ENCODE measurements around the gene EFNA3. TPM values are rescaled to one million over a fixed set of nuclear protein-coding genes. Genes with fewer than 3 reads are reported as not detected.

EFNA3 gene, protein sequence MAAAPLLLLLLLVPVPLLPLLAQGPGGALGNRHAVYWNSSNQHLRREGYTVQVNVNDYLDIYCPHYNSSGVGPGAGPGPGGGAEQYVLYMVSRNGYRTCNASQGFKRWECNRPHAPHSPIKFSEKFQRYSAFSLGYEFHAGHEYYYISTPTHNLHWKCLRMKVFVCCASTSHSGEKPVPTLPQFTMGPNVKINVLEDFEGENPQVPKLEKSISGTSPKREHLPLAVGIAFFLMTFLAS
- 6.0 and 7.1 TPM in 2 replicates for total RNA-seq

DNA sequence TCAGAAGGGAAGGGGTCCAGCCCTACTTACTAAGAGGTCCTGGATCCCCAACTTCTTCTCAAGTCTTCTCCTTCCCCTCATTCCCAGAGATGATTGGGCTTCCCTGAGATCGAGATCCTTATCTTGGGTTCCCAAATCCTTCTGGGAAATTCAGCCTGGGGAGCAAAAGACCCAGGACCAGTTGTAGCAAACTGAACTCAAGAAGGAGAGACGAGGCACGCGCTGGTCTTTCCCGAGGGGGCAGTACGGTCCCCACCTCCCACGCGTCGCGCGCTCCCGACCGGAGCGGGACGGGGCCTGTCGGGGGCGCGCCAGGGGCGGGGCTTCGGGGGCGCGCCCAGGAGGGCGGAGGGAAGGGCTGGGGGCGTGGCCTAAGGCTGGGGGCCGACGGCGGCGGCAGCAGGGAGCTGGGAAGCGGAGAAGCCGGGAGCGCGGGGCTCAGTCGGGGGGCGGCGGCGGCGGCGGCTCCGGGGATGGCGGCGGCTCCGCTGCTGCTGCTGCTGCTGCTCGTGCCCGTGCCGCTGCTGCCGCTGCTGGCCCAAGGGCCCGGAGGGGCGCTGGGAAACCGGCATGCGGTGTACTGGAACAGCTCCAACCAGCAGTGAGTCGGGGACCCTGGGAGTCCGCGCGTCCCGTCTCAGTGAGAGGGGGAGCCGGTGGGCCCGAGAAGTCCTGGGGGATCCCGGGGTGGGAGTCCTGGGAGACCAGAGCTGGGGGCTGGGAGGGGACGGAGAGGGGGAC, at the start of gene EFNA3:
Gene EFNA3, plus strand, starts transcription at position 369 of the 741 bp plus-strand sequence. Its CDS starts 105 bp downstream, at position 474.
- peaks cover 35% of the 10 kb centered on the region for H3K27me3 Mint-ChIP-seq (ENCODE audit: low read depth)
- peak; percentile 59 for DNase-seq (ENCODE audit: low spot score)
- no peaks in the 10 kb centered on the region for H3K9me3 Mint-ChIP-seq
- peaks cover 47% of the 10 kb centered on the region for H3K4me1 Mint-ChIP-seq (ENCODE audit: low read depth)
- H3K4me3 Mint-ChIP-seq (ENCODE audit: low read depth): peak within 1 kb of the TSS; percentile 62
- H3K27ac Mint-ChIP-seq: no peak within 1 kb of the TSS
- no peaks in the 10 kb centered on the region for H3K36me3 Mint-ChIP-seq (ENCODE audit: low read depth)
- intact Hi-C loops (cut with micrococcal nuclease): no loop called here

DNA sequence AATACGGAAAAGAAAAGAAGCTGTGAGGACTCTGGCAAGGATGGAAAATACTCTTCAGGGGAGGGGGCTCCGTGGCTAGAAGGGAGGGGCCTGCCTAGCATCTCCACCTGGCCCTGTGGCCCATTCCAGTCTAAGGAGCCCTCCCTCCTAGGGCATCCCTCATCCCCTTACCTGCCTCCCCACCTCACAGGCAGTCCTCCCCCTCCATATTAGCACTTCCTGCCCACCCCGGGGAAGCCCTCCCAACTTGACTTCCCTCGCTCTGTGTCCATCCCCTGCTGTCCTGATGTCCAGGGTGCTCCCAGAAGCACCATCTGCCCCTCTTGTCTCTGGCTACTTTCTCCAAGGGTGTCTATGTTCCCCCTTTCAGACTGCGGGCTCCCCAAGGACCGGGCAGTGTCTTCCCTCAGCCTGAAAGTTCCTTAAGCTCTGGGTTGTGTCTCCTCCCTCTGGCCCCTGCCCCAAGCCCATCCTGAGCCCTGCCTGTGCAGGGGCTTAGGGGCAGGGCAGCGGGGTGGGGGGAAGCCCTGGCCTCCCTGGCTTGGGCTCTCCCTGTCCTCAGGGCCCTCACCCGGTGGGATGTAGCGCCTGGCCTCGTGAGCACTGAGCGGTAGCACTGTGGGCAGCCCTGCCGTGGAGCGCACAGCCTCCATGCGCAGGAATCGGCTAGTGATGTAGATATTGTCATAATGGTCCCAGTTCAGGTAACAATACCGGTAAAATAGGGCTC, 49.0 kb upstream of the EFNA3 start:
- Mint-ChIP-seq H3K4me3 (ENCODE audit: low read depth) (no peak overlapping the region), H3K27ac (no peak overlapping the region), H3K36me3 (ENCODE audit: low read depth) (no peaks in the 10 kb centered on the region), H3K27me3 (ENCODE audit: low read depth) (no peaks in the 10 kb centered on the region), H3K9me3 (no peaks in the 10 kb centered on the region), H3K4me1 (ENCODE audit: low read depth) (no peaks in the 10 kb centered on the region)
- intact Hi-C loops (cut with micrococcal nuclease): no loop called here
- DNase-seq (ENCODE audit: low spot score): no peak

- intact Hi-C loops (cut with micrococcal nuclease): no loop called here
- Mint-ChIP-seq H3K36me3 (ENCODE audit: low read depth) (no peaks in the 10 kb centered on the region), H3K27me3 (ENCODE audit: low read depth) (peaks cover under 1% of the 10 kb centered on the region), H3K27ac (no peak overlapping the region), H3K4me3 (ENCODE audit: low read depth) (no peak overlapping the region), H3K9me3 (no peaks in the 10 kb centered on the region), H3K4me1 (ENCODE audit: low read depth) (no peaks in the 10 kb centered on the region)
- no peak for DNase-seq (ENCODE audit: low spot score)
Observed at GRCh38 chr1:155030243-155030795, 48.3 kb upstream of the EFNA3 start.

DNA sequence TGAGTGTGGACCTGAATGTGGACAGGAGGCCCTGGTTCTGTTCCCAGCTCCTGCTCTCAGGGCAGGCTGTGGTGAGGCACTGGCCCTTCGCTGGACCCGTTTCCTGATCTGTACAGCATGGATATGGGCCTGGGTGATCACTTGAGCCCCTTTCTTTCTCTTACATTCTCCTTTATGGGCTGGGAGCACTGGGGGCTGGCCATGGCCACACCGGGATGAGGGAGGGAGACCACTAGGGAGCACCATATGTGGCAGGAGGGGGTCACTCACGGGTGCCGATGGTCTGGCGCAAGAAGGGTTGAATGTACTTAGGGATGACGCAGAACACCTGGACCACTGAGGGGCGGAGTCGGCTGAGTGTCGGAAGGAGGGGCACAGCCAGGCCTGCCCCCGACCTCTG, 47.7 kb upstream of the EFNA3 start:
- peaks cover 1% of the 10 kb centered on the region for H3K27me3 Mint-ChIP-seq (ENCODE audit: low read depth)
- H3K27ac Mint-ChIP-seq: no peak overlapping the region
- intact Hi-C loops (cut with micrococcal nuclease): no loop called here

GRCh38 chr1:155032886-155033285, 45.8 kb upstream of the EFNA3 start:
- DNase-seq (ENCODE audit: low spot score): no peak
- no peaks in the 10 kb centered on the region for H3K4me1 Mint-ChIP-seq (ENCODE audit: low read depth)
- H3K27ac Mint-ChIP-seq: no peak overlapping the region
- H3K27me3 Mint-ChIP-seq (ENCODE audit: low read depth): peaks cover 4% of the 10 kb centered on the region
- intact Hi-C loops (cut with micrococcal nuclease): no loop called here
- H3K9me3 Mint-ChIP-seq: no peaks in the 10 kb centered on the region
- no peaks in the 10 kb centered on the region for H3K36me3 Mint-ChIP-seq (ENCODE audit: low read depth)
- H3K4me3 Mint-ChIP-seq (ENCODE audit: low read depth): no peak overlapping the region

More for the DNA sequence above, 47.7 kb upstream of the EFNA3 start:
- H3K36me3 Mint-ChIP-seq (ENCODE audit: low read depth): no peaks in the 10 kb centered on the region
- H3K4me1 Mint-ChIP-seq (ENCODE audit: low read depth): no peaks in the 10 kb centered on the region
- H3K9me3 Mint-ChIP-seq: no peaks in the 10 kb centered on the region
- H3K4me3 Mint-ChIP-seq (ENCODE audit: low read depth): no peak overlapping the region
- DNase-seq (ENCODE audit: low spot score): no peak

GRCh38 chr1:155033524-155033923, 45.1 kb upstream of the EFNA3 start, which contains the start of the genes DCST1 and DCST2:
Gene DCST1, plus strand, starts transcription at chr1:155033824. Its CDS starts 213 bp downstream, at chr1:155034037.
Gene DCST2, minus strand, starts transcription at chr1:155033781. Its CDS starts 80 bp downstream, at chr1:155033701.
- Mint-ChIP-seq H3K4me3 (ENCODE audit: low read depth) (no peak within 1 kb of the TSS), H3K36me3 (ENCODE audit: low read depth) (no peaks in the 10 kb centered on the region), H3K9me3 (no peaks in the 10 kb centered on the region), H3K4me1 (ENCODE audit: low read depth) (no peaks in the 10 kb centered on the region), H3K27ac (no peak within 1 kb of the TSS), H3K27me3 (ENCODE audit: low read depth) (peaks cover 7% of the 10 kb centered on the region)
- DNase-seq (ENCODE audit: low spot score): no peak
- intact Hi-C loops (cut with micrococcal nuclease): no loop called here

DNA sequence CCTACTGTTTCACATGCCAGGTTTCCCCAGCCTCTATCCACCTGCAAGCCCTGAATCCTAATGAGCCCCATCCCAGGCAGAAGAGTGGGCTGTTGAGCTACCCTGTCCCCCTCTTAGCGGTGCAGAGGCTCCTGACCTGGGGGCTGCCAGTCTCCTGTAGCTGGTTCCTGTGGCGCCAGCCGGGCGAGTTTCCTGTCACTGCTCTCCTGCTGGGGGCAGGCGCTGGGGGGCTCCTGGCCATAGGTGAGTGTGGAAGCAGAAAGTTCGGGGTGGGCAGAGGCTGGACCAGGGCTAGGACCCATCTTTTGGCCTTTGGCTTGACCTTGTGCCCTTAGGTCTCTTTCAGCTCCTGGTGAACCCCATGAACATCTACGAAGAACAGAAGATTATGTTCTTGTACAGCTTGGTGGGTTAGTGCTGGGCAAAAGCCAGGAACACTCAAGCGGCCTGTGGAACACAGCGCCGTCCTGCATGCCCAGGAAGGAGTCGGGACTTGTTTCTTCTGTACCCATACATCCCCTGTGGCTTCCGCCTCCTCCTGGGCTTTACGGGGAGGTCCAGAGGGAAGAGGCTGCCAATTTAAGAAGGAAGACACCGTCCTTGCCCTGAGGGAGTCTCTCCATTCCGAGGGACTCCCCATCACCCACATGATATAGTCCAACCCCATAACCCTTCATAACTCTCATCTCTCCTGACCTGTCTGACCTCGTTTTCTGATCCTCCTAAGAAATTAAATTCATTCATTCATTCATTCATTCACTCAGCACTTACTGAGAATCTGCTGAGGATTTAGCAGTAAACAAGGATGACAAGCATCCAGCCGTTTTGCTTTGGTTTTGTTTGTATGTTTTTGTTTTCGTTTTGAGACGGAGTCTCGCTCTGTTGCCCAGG, 44.1 kb upstream of the EFNA3 start:
- intact Hi-C loops (cut with micrococcal nuclease): no loop called here
- Mint-ChIP-seq H3K36me3 (ENCODE audit: low read depth) (no peaks in the 10 kb centered on the region), H3K27ac (no peak overlapping the region), H3K4me3 (ENCODE audit: low read depth) (no peak overlapping the region), H3K27me3 (ENCODE audit: low read depth) (peaks cover 8% of the 10 kb centered on the region), H3K9me3 (no peaks in the 10 kb centered on the region), H3K4me1 (ENCODE audit: low read depth) (peaks cover 3% of the 10 kb centered on the region)
- no peak for DNase-seq (ENCODE audit: low spot score)

DNA sequence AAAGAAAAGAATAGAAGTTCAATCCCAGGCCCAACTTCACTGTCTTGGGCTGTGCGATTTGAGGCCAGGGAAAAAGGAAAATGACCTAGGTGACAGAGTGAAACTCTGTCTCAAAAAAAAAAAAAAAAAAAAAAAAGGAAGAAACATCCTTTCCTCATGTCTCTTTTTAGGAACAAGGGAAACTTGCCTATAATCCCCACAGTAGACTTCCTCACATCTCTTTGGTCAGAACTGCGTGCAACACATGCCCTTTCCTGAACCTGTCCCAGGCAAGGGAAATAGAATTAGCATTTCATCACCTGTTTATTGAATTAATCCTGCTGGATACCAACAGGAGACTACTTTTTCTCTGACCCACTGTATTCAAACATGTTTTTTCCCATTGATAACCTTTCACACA, 42.7 kb upstream of the EFNA3 start:
- Mint-ChIP-seq H3K27me3 (ENCODE audit: low read depth) (peaks cover 8% of the 10 kb centered on the region), H3K36me3 (ENCODE audit: low read depth) (no peaks in the 10 kb centered on the region), H3K9me3 (no peaks in the 10 kb centered on the region), H3K4me1 (ENCODE audit: low read depth) (peaks cover 3% of the 10 kb centered on the region), H3K27ac (no peak overlapping the region), H3K4me3 (ENCODE audit: low read depth) (no peak overlapping the region)
- DNase-seq (ENCODE audit: low spot score): no peak
- intact Hi-C loops (cut with micrococcal nuclease): no loop called here

DNA sequence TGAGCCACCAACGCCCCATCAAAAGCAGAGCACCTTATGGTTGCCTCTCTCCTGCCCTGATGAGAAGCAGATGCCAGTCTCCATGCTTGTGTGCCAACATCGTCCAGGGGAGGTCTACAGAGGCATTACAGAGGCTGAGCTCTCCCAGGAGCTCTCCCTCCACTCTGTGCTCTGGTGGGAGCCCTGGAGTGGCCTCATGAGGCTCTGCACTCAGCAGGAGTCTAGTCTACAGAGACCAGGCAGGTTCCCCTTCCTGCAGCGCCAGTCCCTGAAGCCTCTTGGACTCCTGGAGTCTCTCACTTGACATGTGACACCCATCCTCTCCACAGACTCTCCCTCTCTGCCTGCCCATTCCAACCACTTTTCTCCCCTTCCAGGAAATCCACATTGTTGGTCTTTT, 41.6 kb upstream of the EFNA3 start:
- H3K27me3 Mint-ChIP-seq (ENCODE audit: low read depth): peaks cover 8% of the 10 kb centered on the region
- no peak overlapping the region for H3K27ac Mint-ChIP-seq

DNA sequence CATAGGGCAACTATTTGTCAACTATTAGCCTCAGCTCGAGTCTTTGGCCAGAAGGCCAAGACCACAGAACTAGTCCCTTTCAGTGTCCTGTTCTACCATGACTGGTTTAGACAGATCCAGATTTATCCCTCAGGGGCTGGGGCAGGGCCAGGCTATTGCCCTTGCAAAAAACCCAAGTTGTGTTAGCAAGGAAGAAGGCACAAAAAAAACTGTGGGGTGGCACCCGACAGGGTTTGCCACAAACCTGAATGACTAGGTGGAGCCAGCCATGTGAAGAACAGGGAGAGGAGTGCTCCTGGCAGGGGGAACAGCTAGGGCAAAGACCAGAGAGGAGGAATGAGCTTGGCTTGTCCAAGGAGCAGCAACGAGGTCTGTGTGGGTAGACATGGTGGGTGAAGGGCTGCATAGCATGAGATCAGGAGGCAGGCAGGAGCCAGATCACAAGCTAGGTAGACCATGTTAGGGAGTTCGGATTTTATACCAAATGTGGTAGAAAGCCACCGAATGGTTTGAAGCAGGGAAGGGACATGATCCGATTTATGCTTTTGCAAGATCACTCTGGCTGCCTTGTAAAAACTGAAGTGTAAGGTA, 40.7 kb upstream of the EFNA3 start:
- peaks cover 8% of the 10 kb centered on the region for H3K27me3 Mint-ChIP-seq (ENCODE audit: low read depth)
- no peaks in the 10 kb centered on the region for H3K9me3 Mint-ChIP-seq
- no peak overlapping the region for H3K4me3 Mint-ChIP-seq (ENCODE audit: low read depth)
- H3K36me3 Mint-ChIP-seq (ENCODE audit: low read depth): no peaks in the 10 kb centered on the region
- H3K27ac Mint-ChIP-seq: no peak overlapping the region
- H3K4me1 Mint-ChIP-seq (ENCODE audit: low read depth): peaks cover 3% of the 10 kb centered on the region
- DNase-seq (ENCODE audit: low spot score): no peak
- intact Hi-C loops (cut with micrococcal nuclease): no loop called here

More for the DNA sequence above, 41.6 kb upstream of the EFNA3 start:
- no peaks in the 10 kb centered on the region for H3K9me3 Mint-ChIP-seq
- no peaks in the 10 kb centered on the region for H3K36me3 Mint-ChIP-seq (ENCODE audit: low read depth)
- intact Hi-C loops (cut with micrococcal nuclease): no loop called here
- H3K4me3 Mint-ChIP-seq (ENCODE audit: low read depth): no peak overlapping the region
- H3K4me1 Mint-ChIP-seq (ENCODE audit: low read depth): peaks cover 3% of the 10 kb centered on the region
- no peak for DNase-seq (ENCODE audit: low spot score)

DNA sequence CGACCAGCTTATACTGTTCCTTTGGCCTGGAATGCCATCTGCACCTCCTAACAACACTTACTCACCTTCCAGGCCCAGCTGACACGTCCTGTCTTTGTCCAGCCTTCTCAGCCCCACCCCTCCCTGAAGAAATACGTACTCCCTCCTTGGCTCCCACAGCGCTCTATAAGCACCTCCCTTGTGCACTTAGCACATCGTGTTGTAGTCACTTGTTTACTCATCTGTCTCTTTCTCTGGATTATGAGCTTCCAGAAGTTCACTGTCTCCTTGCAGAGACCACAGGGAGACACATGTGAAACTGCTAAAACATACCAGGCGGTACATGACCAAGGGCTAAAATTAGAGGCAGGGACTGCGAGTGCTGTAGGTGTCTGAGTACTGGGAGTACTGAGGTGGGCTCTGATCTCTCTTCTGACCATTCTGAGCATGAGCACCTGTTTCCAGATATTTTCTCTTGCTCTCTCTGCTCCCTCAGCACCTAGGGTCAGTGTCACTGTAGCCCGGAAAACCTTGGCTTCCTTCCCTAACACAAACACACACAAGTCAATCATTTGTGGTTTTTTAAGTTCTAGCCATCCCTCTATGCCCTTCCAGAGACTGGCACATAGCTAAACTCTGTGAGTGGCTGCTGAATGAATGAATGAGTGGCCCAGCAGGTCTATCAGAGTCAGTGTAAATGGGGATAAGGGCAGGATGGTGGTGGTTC, 39.9 kb upstream of the EFNA3 start:
- DNase-seq (ENCODE audit: low spot score): no peak
- peaks cover 8% of the 10 kb centered on the region for H3K27me3 Mint-ChIP-seq (ENCODE audit: low read depth)
- intact Hi-C loops (cut with micrococcal nuclease): no loop called here
- H3K36me3 Mint-ChIP-seq (ENCODE audit: low read depth): no peaks in the 10 kb centered on the region
- H3K9me3 Mint-ChIP-seq: no peaks in the 10 kb centered on the region
- no peak overlapping the region for H3K4me3 Mint-ChIP-seq (ENCODE audit: low read depth)
- H3K4me1 Mint-ChIP-seq (ENCODE audit: low read depth): peaks cover 3% of the 10 kb centered on the region
- no peak overlapping the region for H3K27ac Mint-ChIP-seq

Measured in activated T-helper 2 cell treated with anti-CD3 and anti-CD28 coated beads, Interferon-gamma antibody, Interleukin-2, Interleukin-4, amounts not matched to agents 10 μg/mL and 5 μg/mL and 100 μg/mL, durations not matched to agents 14 hours and 24 hours and 36 hours (primary cell).